GM18505 (cell line): Measurements from ENCODE around the gene SOX15.

Source experiments
- ATAC-seq: cut with Tn5 transposase; IDR thresholded peaks from one replicate; pipeline ENCODE4 v1.9.1; 2021; ENCODE audit not compliant: unreplicated experiment
- POLR2A ChIP-seq: IDR thresholded peaks from 4 replicates; pipeline ENCODE4 v1.6.1; 2011; ENCODE audit warnings: borderline replicate concordance; ENCODE audit not compliant: insufficient read depth, insufficient read length; ENCODE audit errors: extremely low read depth

Gene SOX15

DNA sequence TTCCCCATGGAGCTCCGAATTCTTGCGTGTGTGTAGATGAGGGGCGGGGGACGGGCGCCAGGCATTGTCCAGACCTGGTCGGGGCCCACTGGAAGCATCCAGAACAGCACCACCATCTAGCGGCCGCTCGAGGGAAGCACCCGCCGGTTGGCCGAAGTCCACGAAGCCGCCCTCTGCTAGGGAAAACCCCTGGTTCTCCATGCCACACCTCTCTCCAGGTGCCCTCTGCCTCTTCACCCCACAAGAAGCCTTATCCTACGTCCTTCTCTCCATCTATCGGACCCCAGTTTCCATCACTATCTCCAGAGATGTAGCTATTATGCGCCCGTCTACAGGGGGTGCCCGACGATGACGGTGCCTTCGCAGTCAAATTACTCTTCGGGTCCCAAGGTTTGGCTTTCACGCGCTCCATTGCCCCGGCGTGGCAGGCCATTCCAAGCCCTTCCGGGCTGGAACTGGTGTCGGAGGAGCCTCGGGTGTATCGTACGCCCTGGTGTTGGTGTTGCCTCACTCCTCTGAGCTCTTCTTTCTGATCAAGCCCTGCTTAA is 28.8 kb downstream of the SOX15 start:
- TF ChIP-seq POLR2A: no peak
- ATAC-seq: peak; percentile 58

DNA sequence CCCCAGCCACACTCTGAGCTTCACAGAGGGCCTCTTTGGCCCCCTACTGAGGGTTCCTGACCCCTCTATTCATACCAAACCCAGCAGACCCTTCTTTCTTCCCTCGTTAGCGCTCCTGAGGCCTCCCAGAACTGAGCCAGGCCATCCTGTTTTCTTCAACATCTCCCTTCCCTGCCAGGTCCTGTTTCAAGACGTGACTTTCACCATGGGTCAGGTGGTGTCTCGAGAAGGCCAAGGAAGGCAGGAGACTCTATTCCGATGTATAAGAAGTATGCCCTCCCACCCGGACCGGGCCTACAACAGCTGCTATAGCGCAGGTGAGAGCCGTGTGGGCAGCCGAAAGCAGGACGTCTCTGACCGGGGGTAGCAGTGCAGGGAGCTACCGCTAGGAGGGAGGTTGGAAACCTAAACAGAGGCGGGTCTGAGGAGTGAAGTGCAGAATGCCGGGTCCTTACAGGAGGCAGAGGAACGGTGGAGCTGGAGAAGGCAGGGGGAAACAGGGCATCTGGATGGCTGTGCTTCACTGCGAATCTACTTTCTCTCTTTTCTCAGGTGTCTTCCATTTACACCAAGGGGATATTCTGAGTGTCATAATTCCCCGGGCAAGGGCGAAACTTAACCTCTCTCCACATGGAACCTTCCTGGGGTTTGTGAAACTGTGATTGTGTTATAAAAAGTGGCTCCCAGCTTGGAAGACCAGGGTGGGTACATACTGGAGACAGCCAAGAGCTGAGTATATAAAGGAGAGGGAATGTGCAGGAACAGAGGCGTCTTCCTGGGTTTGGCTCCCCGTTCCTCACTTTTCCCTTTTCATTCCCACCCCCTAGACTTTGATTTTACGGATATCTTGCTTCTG is 29.5 kb downstream of the SOX15 start:
- ATAC-seq: no peak
- no peak for TF ChIP-seq POLR2A

DNA sequence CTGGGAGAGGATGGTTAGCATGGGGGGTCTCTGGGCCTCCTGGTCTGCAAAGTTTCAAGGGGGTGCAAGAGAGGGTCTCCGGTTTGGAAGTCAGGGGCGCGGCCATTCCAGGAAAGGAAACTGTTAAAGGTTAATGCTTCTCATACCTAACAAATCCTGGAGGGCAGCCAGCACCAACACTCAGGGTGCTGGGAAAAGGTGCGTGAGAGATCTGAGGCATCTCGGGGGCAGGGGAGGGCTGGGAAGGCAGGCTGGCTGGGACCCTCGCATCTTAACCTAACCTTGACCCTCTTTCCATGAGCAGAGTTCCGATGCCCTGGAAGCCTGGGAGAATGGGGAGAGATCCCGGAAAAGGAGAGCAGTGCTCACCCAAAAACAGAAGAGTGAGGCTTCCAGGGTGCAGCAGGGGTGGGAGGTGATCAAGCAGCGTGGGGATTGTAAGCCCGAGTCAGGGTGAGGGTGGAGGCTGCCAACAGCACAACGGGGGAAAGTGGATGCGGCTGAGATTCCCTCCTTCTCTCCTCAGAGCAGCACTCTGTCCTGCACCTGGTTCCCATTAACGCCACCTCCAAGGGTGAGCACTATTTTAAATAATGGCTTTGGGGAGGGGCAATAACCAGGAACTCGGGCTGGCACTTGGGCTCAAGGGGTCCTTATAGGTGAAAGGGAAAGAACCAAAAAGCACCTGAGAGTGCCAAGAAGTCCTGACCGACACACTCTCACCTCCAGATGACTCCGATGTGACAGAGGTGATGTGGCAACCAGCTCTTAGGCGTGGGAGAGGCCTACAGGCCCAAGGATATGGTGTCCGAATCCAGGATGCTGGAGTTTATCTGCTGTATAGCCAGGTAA is 30.3 kb downstream of the SOX15 start:
- no peak for ATAC-seq

DNA sequence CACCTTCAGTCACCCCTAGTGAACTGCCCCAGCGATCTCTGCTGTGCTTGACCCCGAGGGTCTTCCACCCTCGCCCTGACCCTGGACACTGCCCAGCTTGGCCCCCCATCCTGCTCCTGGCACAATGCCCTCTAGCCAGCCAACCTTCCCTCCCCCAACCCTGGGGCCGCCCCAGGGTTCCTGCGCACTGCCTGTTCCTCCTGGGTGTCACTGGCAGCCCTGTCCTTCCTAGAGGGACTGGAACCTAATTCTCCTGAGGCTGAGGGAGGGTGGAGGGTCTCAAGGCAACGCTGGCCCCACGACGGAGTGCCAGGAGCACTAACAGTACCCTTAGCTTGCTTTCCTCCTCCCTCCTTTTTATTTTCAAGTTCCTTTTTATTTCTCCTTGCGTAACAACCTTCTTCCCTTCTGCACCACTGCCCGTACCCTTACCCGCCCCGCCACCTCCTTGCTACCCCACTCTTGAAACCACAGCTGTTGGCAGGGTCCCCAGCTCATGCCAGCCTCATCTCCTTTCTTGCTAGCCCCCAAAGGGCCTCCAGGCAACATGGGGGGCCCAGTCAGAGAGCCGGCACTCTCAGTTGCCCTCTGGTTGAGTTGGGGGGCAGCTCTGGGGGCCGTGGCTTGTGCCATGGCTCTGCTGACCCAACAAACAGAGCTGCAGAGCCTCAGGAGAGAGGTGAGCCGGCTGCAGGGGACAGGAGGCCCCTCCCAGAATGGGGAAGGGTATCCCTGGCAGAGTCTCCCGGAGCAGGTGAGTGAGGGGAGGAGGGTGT is 31.2 kb downstream of the SOX15 start, which contains the start of gene TNFSF13:
TNFSF13 (plus strand) TSS at position 207 of the 776 bp plus-strand sequence; CDS start at position 497, 290 bp downstream.
- no peak for ATAC-seq
- TF ChIP-seq POLR2A: no peak

More for the DNA sequence above, 30.3 kb downstream of the SOX15 start:
- no peak for TF ChIP-seq POLR2A

DNA sequence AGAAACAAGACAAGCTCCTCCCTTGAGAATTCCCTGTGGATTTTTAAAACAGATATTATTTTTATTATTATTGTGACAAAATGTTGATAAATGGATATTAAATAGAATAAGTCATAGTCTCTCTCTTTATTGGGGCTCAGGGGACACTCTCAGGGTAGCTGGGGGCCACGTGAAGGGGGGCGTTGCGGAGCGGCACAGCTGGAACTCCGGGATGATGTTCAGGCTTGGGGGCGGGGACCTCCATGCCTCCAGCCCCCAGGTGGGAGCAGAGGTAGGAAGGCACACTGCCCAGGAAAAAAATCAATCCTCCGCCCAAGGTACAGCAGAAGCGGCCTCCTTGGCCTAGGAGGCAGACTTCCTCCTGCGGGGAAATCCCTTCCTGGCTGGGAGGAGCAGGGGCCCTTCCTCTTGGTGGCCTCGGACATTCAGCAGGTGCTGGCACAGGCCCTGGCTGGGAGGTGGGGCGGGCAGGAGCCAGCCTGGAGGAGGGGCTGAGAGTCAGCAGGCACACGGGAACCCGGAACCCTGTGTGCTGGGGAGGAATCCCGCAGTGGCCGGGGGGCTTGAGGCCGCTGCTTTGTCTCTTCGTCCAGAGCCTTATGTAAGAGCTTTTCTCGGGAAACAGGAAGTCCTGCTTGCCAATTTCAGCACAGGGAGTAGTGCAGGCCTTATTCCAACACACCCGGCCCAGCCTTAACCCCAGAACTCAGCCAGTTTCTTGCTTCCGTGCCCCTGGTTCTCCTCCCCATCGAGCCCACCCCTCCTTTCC is 31.9 kb downstream of the SOX15 start:
- peak; percentile 48 for TF ChIP-seq POLR2A
- no peak for ATAC-seq

DNA sequence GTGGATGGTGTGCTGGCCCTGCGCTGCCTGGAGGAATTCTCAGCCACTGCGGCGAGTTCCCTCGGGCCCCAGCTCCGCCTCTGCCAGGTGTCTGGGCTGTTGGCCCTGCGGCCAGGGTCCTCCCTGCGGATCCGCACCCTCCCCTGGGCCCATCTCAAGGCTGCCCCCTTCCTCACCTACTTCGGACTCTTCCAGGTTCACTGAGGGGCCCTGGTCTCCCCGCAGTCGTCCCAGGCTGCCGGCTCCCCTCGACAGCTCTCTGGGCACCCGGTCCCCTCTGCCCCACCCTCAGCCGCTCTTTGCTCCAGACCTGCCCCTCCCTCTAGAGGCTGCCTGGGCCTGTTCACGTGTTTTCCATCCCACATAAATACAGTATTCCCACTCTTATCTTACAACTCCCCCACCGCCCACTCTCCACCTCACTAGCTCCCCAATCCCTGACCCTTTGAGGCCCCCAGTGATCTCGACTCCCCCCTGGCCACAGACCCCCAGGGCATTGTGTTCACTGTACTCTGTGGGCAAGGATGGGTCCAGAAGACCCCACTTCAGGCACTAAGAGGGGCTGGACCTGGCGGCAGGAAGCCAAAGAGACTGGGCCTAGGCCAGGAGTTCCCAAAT is 32.6 kb downstream of the SOX15 start:
- no peak for ATAC-seq
- TF ChIP-seq POLR2A: no peak

DNA sequence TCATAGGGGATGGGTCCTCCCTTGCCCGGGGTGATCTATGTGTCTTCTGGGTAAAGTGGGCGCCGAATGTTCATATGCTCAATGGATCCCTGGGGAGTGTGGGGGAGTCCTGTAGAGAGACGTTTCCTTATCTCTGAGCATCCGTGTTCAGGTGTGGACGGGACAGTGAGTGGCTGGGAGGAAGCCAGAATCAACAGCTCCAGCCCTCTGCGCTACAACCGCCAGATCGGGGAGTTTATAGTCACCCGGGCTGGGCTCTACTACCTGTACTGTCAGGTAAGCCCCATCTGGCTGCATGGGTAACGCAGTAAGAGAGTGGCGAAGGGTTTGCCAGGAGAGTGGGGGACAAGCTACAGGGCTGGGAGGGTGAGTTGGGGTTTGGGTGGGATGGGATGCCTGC is 33.3 kb downstream of the SOX15 start:
- no peak for ATAC-seq
- no peak for TF ChIP-seq POLR2A

DNA sequence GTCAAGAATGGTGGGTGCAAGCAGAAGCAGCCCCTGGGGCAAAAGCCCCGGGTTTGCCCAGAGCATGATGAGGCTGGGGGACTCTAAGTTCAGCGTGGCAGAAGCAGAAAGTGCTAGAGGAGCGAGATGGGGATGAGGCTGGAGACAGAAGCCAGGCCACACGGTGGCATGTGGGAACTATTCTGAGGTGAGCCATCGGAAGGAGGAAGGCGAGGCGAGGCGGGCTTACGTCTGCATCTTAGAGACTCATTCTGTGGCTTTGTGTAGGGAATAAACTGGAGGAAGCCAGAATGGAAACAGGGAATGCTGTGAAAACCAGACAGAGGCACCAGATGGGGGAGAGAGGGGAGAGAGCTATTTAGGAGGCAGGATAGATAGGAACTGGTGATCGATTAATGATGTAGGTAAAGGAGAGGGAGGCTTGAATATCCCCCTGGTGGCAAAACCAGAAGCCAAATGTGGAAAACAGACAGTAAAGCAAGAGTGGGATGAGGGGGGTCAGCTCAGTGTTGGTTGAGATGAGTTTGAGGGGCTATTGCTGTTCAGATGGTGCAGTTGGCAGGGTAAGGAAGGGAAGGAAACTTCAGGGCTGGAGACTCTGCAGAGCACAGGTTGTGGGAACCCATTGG is 34.5 kb downstream of the SOX15 start:
- no peak for ATAC-seq
- no peak for TF ChIP-seq POLR2A

DNA sequence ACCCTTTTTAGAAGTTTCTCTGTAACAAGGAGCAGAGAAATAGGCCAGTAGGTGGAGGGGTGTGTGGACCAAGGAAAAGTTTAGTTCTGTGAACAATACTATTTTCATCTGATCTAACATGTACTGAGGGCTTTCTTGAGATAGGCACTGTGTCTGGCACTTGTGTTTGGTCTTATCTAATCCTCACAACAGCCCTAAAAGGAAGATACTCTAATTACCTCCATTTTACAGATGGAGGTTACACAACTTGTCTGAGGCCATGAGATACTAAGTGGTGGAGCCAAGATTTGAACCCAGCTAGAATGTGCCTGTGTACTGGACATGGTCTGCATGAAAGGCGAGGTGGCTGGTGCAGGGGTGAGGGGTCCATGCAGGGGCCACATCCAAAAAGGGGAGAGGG is 36.5 kb downstream of the SOX15 start:
- ATAC-seq: no peak
- TF ChIP-seq POLR2A: no peak

DNA sequence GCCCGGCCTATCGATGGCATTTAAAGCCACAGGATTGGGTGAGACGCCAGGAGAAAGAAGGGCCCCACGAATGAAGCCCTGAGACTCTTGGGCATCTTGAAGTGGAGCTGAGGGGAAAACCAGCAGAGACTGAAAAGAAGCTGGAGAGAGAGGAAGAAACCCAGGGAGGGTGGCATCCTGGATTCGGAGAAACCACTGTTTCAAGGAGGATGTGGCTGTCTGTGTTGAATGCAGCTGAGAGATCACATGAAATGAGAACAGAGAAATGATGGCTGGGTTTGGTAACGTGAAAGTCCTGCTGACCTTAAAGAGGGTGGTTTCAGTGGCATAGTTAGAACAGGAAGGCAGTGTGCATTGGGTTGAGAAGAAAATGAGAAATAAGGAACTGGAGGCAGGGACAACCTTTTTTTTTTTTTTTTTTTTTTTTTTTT is 37.3 kb downstream of the SOX15 start:
- ATAC-seq: peak; percentile 48
- TF ChIP-seq POLR2A: no peak

DNA sequence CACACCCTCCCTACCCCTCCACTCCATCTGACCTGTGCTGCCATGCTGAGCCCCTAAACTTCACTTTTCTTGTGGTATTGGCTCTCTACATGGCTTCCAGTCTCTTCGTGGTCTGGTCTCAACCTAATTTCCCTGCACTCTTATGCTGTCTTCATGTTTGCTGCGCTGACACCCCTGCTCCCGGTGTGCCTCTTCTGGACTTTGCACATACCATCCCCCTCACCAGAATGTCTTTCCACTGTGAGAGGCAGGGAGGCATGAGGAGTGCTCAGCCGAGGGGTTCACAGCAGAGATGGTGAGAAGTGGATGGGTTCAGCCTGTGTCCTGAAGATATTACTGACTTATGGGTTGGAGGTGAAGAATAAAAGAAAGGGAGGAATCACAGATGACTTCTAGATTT is 38.5 kb downstream of the SOX15 start:
- TF ChIP-seq POLR2A: no peak
- ATAC-seq: no peak
